ENCODE results near the gene KIAA1217. TPM values are rescaled to one million over a fixed set of nuclear protein-coding genes. Genes with fewer than 3 reads are reported as not detected.

Gene KIAA1217
- total RNA-seq, 3 donors from 2014 or later (not counting 1 experiment from before 2014, with no cell fraction given) = not detected

GRCh38 chr10:24449769-24450310 is 240.9 kb downstream of the KIAA1217 start:
- WGBS (ENCODE audit: insufficient coverage) = 62% methylated on average over 3 of the region's 3 CpGs
- no peak for TF ChIP-seq CTCF (IDR thresholded peaks at IDR 0.05)
- Histone ChIP-seq H3K27ac (ENCODE audit: low read length) (no peak overlapping the region), H3K4me1 (ENCODE audit: control insufficient read depth, insufficient read depth, low read length) (no peaks in the 10 kb centered on the region), H3K36me3 (ENCODE audit: control insufficient read depth, insufficient read depth, low read length) (no peaks in the 10 kb centered on the region), H3K4me3 (ENCODE audit: low read length) (no peak overlapping the region), H3K9me3 (ENCODE audit: control insufficient read depth, insufficient read depth, low read length) (no peaks in the 10 kb centered on the region), H3K27me3 (ENCODE audit: control insufficient read depth, insufficient read depth, low read length) (no peaks in the 10 kb centered on the region)
- Mint-ChIP-seq H3K9me3 (peaks cover 0 to 2% of the 10 kb centered on the region in 2 donors), H3K36me3 (no peaks in the 10 kb centered on the region), H3K27ac (no peak overlapping the region), H3K27me3 (ENCODE audit: low read depth in 2 of 2) (peaks cover 5 to 13% of the 10 kb centered on the region in 2 donors), H3K4me3 (no peak overlapping the region), H3K4me1 (no peaks in the 10 kb centered on the region)
- no peak for ATAC-seq
- no peak for DNase-seq
- intact Hi-C loops (cut with micrococcal nuclease) = no loop called here

DNA sequence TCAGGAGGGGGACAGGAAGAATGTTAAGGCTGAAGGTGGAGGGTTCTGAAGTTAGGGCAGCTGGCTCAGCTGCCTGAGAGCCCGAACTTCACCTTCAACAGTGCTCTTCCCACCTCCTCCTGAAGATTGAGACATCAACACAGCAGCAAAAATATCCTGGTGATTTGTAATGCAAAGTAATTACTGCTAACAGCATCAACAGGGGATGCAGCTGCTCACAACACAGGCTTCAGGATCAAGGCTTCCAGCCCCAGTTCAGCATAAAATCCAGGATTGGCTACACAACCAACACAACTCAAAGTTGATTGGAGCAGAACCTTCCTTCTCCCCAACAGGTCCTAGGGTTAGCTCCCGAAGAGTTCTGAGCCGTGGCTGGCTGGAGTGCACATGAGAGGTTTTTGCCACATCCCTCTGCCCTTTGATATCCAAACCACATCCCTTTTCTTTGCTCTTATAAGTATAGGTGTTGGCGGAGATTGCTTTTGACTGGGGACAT is 242.4 kb downstream of the KIAA1217 start:
- intact Hi-C loops (cut with micrococcal nuclease) = no loop called here
- no peak for TF ChIP-seq CTCF (IDR thresholded peaks at IDR 0.05)
- Mint-ChIP-seq H3K36me3 (no peaks in the 10 kb centered on the region), H3K27ac (no peak overlapping the region), H3K27me3 (ENCODE audit: low read depth in 2 of 2) (peaks cover 5 to 13% of the 10 kb centered on the region in 2 donors), H3K9me3 (peaks cover 1 to 2% of the 10 kb centered on the region in 2 donors), H3K4me3 (no peak overlapping the region), H3K4me1 (no peaks in the 10 kb centered on the region)
- no peaks in the 10 kb centered on the region for H3K36me3 ChIP-seq (ENCODE audit: control insufficient read depth, insufficient read depth, low read length)
- 43% methylated on average over 4 of the region's 4 CpGs for WGBS (ENCODE audit: insufficient coverage)
- no peak for ATAC-seq
- H3K27me3 ChIP-seq (ENCODE audit: control insufficient read depth, insufficient read depth, low read length) = no peaks in the 10 kb centered on the region
- H3K27ac ChIP-seq (ENCODE audit: low read length) = no peak overlapping the region
- H3K4me3 ChIP-seq (ENCODE audit: low read length) = no peak overlapping the region
- H3K4me1 ChIP-seq (ENCODE audit: control insufficient read depth, insufficient read depth, low read length) = no peaks in the 10 kb centered on the region
- peak in 1 of 2 donors; percentile 27 for DNase-seq
- H3K9me3 ChIP-seq (ENCODE audit: control insufficient read depth, insufficient read depth, low read length) = no peaks in the 10 kb centered on the region

DNA sequence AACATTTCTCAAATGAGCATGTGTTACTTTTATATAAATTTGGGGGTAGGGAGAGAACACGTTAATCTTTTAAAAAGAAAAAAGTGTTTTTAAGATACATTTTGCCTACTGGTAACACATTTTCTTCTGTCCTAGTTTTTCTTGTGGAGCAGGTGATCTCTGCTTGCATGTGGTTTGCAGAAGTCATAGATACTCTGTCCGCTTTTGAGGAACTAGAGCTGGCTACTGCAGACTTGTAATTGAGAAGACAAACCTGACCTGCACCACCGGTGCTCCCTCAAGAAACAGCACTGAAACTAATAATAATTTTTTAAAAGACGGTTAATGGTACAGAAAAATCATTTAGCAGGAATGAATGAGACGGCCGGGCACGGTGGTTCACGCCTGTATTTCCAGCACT is 243.1 kb downstream of the KIAA1217 start:
- no peaks in the 10 kb centered on the region for H3K4me1 ChIP-seq (ENCODE audit: control insufficient read depth, insufficient read depth, low read length)
- H3K36me3 Mint-ChIP-seq = no peaks in the 10 kb centered on the region
- H3K4me3 Mint-ChIP-seq = no peak overlapping the region
- no peaks in the 10 kb centered on the region for H3K36me3 ChIP-seq (ENCODE audit: control insufficient read depth, insufficient read depth, low read length)
- no peaks in the 10 kb centered on the region for H3K27me3 ChIP-seq (ENCODE audit: control insufficient read depth, insufficient read depth, low read length)
- no peak for TF ChIP-seq CTCF (IDR thresholded peaks at IDR 0.05)
- H3K27ac Mint-ChIP-seq = no peak overlapping the region
- intact Hi-C loops (cut with micrococcal nuclease) = no loop called here
- ATAC-seq = no peak
- 85% methylated on average over 8 of the region's 8 CpGs for WGBS (ENCODE audit: insufficient coverage)
- no peaks in the 10 kb centered on the region for H3K4me1 Mint-ChIP-seq
- peaks cover 5 to 13% of the 10 kb centered on the region in 2 donors for H3K27me3 Mint-ChIP-seq (ENCODE audit: low read depth in 2 of 2)
- no peak overlapping the region for H3K27ac ChIP-seq (ENCODE audit: low read length)
- peaks cover under 1 to 2% of the 10 kb centered on the region in 2 donors for H3K9me3 Mint-ChIP-seq
- no peaks in the 10 kb centered on the region for H3K9me3 ChIP-seq (ENCODE audit: control insufficient read depth, insufficient read depth, low read length)
- no peak for DNase-seq
- no peak overlapping the region for H3K4me3 ChIP-seq (ENCODE audit: low read length)

DNA sequence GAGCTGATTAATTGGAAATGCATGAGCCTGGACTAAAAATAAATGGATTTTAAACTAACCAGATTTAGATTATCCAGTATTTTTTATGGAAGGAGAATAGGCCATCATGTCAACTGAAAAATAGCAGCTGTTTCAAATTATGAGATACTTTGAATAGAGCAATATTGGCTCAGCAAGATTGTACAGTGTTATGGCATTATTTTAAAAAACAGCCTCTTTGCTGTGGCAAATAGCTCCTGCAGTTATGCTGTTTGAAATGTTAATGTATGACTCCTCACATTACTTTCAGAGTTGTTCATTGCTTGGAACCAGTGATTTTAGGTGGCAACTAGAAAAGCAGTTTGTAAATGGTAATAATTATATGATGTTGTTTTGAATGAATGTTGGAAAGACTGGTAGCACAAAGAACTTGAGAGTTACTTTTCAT is 244.5 kb downstream of the KIAA1217 start:
- Mint-ChIP-seq H3K36me3 (no peaks in the 10 kb centered on the region), H3K9me3 (peaks cover 0 to 2% of the 10 kb centered on the region in 2 donors), H3K27ac (no peak overlapping the region), H3K27me3 (ENCODE audit: low read depth in 2 of 2) (peaks cover 5 to 13% of the 10 kb centered on the region in 2 donors), H3K4me1 (no peaks in the 10 kb centered on the region), H3K4me3 (no peak overlapping the region)
- ATAC-seq = no peak
- Histone ChIP-seq H3K4me3 (ENCODE audit: low read length) (no peak overlapping the region), H3K27me3 (ENCODE audit: control insufficient read depth, insufficient read depth, low read length) (no peaks in the 10 kb centered on the region), H3K27ac (ENCODE audit: low read length) (no peak overlapping the region), H3K4me1 (ENCODE audit: control insufficient read depth, insufficient read depth, low read length) (no peaks in the 10 kb centered on the region), H3K36me3 (ENCODE audit: control insufficient read depth, insufficient read depth, low read length) (no peaks in the 10 kb centered on the region), H3K9me3 (ENCODE audit: control insufficient read depth, insufficient read depth, low read length) (no peaks in the 10 kb centered on the region)
- intact Hi-C loops (cut with micrococcal nuclease) = no loop called here
- no peak for DNase-seq
- no peak for TF ChIP-seq CTCF (IDR thresholded peaks at IDR 0.05)
